Mononuclear cell (primary cell): ENCODE measurements around the gene ATE1. TPM values are rescaled to one million over a fixed set of nuclear protein-coding genes. Genes with fewer than 3 reads are reported as not detected.

ENCODE experiments used
- H3K27me3 ChIP-seq: 2 replicates; pipeline ENCODE4 v1.6.0; 2011; ENCODE audit warnings: low read length, control low read depth; ENCODE audit not compliant: insufficient read depth
- H3K4me1 ChIP-seq: 2 replicates; pipeline ENCODE4 v1.5.1; 2011; ENCODE audit warnings: mild to moderate bottlenecking, low read length, control low read depth; ENCODE audit not compliant: insufficient read depth
- H3K4me3 ChIP-seq: 2 replicates; pipeline ENCODE4 v1.5.1; 2011; ENCODE audit warnings: mild to moderate bottlenecking, low read length, moderate library complexity
- H3K9me3 ChIP-seq: 2 replicates; pipeline ENCODE4 v1.5.1; 2011; ENCODE audit warnings: low read depth, mild to moderate bottlenecking, control low read depth, low read length
- total RNA-seq: library from RNA; depleted of rRNA; stranded (reverse); fragments of >200 nt; gene quantifications from one replicate; pipeline ENCODE4 v1.2.3, GENCODE V29; 2012

Gene ATE1
- total RNA-seq, 1 donor = 14.9 TPM

GRCh38 chr10:121914661-121915060 is 13.2 kb downstream of the ATE1 start:
- no peaks in the 10 kb centered on the region for H3K27me3 ChIP-seq
- H3K4me3 ChIP-seq = no peak overlapping the region
- no peaks in the 10 kb centered on the region for H3K9me3 ChIP-seq
- no peaks in the 10 kb centered on the region for H3K4me1 ChIP-seq

GRCh38 chr10:121911421-121911697 is 16.5 kb downstream of the ATE1 start:
- Histone ChIP-seq H3K4me3 (no peak overlapping the region), H3K9me3 (no peaks in the 10 kb centered on the region), H3K27me3 (no peaks in the 10 kb centered on the region), H3K4me1 (no peaks in the 10 kb centered on the region)

DNA sequence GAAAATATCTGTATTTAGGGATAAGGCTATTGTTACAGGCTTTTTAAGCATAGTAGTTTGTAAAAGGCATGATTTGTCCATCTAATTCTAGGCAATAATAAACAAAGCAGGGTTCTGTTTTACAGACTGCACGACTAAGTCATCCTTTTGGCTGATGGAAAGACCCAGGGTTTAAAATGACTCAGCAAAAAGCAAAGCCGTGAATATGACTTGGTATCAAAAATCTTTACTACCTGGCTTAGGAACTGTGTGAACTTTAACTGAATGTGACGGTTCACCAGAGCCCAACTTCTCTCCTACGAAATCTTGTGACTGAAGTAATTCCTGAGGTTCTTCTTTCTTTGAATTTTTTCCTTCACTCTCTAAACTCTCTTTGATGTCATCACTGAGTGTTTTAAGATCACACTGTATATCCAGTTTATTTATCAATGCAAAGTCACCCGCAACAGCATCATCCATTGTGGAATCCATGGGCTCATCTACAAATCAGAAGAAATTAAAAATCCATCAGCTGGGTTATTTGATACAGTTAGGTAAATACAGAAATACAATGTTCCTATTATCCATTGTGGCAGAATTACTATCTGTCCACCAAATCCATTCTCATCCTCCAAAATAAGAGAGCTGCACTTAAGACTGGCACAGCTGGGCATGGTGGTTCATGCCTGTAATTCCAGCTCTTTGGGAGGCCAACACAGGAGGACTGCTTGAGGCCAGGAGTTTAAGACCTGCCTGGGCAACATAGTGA is 17.0 kb downstream of the ATE1 start:
- Histone ChIP-seq H3K4me3 (no peak overlapping the region), H3K27me3 (no peaks in the 10 kb centered on the region), H3K9me3 (no peaks in the 10 kb centered on the region), H3K4me1 (no peaks in the 10 kb centered on the region)

- Histone ChIP-seq H3K4me1 (no peaks in the 10 kb centered on the region), H3K27me3 (no peaks in the 10 kb centered on the region), H3K4me3 (no peak overlapping the region), H3K9me3 (no peaks in the 10 kb centered on the region)
These were observed 22.9 kb downstream of the ATE1 start for GRCh38 chr10:121904888-121905287.

DNA sequence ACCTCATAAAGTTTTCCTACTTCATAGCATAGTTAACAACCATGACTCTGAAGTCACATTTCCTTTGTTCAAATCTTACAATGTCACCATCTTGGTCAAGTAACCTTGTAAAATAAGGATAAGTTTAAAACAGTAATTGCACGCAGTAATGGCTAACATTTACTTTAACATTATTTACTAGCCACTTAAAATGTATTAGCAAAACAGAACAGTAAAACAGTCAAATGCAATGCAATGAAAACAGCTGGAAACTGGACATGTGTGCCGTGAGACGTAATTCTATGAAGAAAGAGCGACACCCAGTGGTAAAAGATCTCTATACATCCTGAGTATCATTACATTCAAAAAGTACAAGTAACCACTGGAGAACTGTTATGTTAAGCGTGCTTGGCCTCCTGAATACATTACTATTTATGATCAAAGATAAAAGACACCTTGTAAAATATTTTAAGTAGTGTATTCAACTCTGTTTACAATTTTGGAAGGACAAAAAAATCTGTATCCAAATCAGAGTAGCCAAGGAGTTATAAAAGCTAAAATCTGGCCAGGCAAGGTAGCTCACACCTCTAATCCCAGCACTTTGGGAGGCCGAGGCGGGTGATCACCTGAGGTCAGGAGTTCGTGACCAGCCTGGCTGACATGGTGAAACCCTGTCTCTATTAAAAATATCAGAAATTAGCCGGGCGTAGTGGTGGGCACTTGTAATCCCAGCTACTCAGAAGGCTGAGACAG is 27.2 kb downstream of the ATE1 start:
- H3K27me3 ChIP-seq = no peaks in the 10 kb centered on the region
- H3K4me3 ChIP-seq = no peak overlapping the region
- no peaks in the 10 kb centered on the region for H3K4me1 ChIP-seq
- no peaks in the 10 kb centered on the region for H3K9me3 ChIP-seq

DNA sequence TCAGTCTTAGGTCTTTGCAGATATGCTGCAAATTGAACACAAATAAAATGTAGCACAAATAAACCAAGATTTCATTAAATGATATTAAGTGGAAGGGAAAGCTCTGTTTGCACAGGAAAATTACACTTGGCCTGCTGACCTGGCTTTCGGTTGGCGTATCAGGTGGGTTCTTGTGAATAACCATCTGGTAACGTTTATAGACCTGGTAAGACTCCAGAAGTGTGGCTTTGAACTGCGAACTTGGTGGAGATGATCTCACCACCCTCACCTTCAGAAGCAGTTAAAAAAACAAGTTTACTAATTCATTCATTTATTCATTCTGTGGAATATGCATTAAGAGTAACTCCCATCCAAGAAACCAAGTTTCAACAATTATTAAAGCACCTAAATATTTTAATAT is 28.1 kb downstream of the ATE1 start:
- H3K27me3 ChIP-seq = no peaks in the 10 kb centered on the region
- H3K9me3 ChIP-seq = no peaks in the 10 kb centered on the region
- no peak overlapping the region for H3K4me3 ChIP-seq
- no peaks in the 10 kb centered on the region for H3K4me1 ChIP-seq

DNA sequence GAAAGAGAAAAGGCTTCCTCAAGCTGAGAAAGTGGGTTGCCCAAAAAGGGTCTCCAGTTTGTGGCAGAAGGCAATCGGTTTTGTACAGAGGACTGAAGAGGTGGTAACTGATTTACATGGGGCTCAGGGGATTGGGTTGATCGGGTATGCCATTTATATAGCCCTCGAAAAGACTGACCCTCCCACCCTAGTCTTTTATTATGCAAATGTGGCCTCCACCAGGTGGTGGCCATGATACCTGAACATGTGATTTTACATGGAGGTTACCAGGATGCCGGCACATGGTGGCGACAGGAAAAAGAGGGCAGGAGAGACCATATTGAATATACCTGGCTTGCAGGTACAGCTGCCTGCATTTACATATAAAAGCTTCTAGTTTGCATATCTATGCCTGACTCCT is 36.7 kb downstream of the ATE1 start:
- Histone ChIP-seq H3K9me3 (no peaks in the 10 kb centered on the region), H3K4me3 (no peak overlapping the region), H3K27me3 (no peaks in the 10 kb centered on the region), H3K4me1 (no peaks in the 10 kb centered on the region)

DNA sequence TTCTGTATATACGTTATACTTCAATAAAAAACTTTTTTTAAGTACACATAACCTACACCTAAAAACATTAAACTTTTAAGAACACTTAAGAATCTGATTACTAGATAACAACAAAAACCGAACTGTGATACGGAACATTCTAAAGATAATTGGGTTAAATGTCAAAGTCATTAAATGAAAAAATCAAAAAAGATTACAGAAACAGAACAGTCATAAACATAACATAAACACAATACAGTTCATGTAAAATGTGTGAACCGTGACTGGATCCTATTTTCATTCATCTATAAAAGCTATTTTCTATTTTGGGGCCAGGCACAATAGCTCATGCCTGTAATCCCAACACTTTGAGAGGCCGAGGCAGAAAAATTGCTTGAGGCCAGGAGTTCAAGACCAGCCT is 38.6 kb downstream of the ATE1 start:
- Histone ChIP-seq H3K4me3 (no peak overlapping the region), H3K4me1 (no peaks in the 10 kb centered on the region), H3K27me3 (no peaks in the 10 kb centered on the region), H3K9me3 (no peaks in the 10 kb centered on the region)

GRCh38 chr10:121886997-121887622 is 40.7 kb downstream of the ATE1 start:
- Histone ChIP-seq H3K27me3 (no peaks in the 10 kb centered on the region), H3K9me3 (no peaks in the 10 kb centered on the region), H3K4me3 (no peak overlapping the region), H3K4me1 (no peaks in the 10 kb centered on the region)

DNA sequence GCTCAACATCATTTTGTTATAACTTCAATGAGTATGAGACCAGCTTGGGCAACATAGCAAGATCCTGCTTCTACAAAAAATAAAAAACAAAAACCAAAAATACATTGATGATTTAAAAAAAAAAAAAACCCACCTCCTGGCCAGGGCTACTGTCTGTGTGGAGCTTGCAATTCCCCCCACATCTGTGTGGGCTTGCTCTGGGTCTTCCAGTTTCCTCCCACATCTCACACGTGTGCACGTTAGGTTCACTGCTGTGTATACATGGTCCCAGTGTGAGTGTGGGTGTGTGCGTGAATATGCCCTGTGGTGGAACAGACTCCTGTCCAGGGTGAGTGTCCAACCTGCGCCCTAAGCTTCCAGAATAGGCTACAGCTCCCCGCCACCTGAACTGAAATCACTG is 41.6 kb downstream of the ATE1 start:
- Histone ChIP-seq H3K27me3 (no peaks in the 10 kb centered on the region), H3K4me3 (no peak overlapping the region), H3K4me1 (peaks cover under 1% of the 10 kb centered on the region), H3K9me3 (no peaks in the 10 kb centered on the region)

GRCh38 chr10:121880895-121881294 is 46.9 kb downstream of the ATE1 start:
- Histone ChIP-seq H3K9me3 (no peaks in the 10 kb centered on the region), H3K4me1 (peaks cover 4% of the 10 kb centered on the region), H3K27me3 (no peaks in the 10 kb centered on the region), H3K4me3 (no peak overlapping the region)

DNA sequence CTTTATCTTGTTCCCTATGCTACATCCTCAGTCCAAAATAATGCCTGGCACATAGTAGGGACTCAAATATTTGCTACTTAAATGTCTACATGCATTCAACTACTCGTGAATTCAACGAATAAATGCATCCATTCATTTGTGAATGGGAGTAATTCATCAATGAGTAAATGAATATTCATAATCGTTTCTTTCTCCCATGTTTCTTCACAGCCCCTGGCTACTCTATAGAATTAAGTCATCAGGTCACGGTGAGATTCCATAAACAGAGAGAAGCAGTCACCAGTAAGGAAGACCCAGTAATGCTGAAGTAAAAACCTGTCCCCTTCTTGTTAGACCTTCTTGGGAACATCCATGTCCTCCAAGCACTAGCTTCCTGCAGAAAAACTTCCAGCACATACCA is 48.4 kb downstream of the ATE1 start:
- Histone ChIP-seq H3K4me3 (no peak overlapping the region), H3K9me3 (no peaks in the 10 kb centered on the region), H3K27me3 (no peaks in the 10 kb centered on the region), H3K4me1 (peaks cover 4% of the 10 kb centered on the region)

DNA sequence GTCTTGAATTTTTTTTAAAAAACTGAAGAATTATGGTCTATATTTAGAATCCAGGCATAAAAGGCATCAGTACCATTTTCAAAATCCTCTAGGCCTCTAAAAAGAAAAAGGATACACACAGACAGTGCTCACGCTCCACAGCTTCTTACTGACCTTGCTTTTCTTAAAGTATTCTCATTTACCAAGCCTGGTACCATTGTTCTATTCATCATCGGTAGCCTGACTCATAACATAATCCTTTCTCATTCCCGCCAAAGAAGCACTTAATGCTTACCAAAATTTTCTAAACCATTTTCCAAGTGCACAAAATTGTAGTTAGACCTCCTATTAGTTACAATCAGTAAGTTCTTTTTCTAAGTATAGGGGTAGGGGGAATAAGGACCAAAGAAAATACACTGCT is 54.6 kb downstream of the ATE1 start:
- Histone ChIP-seq H3K27me3 (no peaks in the 10 kb centered on the region), H3K4me1 (no peaks in the 10 kb centered on the region), H3K4me3 (no peak overlapping the region), H3K9me3 (no peaks in the 10 kb centered on the region)

GRCh38 chr10:121870413-121870812 is 57.4 kb downstream of the ATE1 start:
- H3K9me3 ChIP-seq = no peaks in the 10 kb centered on the region
- no peaks in the 10 kb centered on the region for H3K27me3 ChIP-seq
- no peak overlapping the region for H3K4me3 ChIP-seq
- H3K4me1 ChIP-seq = no peaks in the 10 kb centered on the region

DNA sequence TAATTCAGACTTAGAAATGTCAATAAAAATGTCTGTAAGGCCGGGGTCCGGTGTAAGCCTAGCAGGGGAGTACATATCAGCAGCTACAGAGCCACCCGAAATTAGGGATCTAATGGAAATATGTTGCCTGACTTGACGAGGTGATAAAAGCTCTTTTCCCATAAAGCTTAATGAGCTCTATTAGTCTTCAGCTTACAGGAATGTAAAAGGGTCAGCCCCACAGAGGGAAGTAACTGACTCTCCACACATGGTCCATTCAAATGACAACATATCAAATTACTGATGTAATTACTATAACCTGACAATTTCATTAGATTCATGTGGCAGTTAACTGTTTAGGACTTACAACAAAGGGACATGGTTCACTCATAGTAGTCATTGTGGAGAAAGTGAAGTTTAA is 62.3 kb downstream of the ATE1 start:
- H3K4me1 ChIP-seq = no peaks in the 10 kb centered on the region
- H3K27me3 ChIP-seq = no peaks in the 10 kb centered on the region
- no peaks in the 10 kb centered on the region for H3K9me3 ChIP-seq
- no peak overlapping the region for H3K4me3 ChIP-seq

DNA sequence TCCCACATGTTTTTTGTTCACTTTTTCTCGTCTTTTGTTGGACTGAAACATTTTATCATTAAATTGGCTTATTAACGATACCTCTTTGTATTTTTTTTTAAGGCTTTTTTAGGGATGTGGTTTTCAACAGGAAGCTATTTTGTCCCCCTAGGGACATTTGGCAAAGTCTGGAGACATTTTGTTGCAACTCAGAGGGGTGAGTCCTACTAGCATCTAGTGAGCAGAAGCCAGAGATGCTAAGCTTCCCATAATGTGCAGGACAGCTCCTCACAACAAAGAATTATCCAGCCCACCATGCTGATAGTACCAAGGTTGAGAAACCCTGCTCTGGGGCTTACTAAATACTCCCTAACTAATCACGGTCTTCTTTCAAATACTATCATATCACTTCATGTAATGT is 63.2 kb downstream of the ATE1 start:
- no peak overlapping the region for H3K4me3 ChIP-seq
- no peaks in the 10 kb centered on the region for H3K4me1 ChIP-seq
- no peaks in the 10 kb centered on the region for H3K9me3 ChIP-seq
- H3K27me3 ChIP-seq = no peaks in the 10 kb centered on the region
